ENCODE results near the gene TSBP1.

TSBP1 gene

GRCh38 chr6:32406197-32406596 lies 34.5 kb upstream of the TSBP1 start:
- TF ChIP-seq, protein P1, sequence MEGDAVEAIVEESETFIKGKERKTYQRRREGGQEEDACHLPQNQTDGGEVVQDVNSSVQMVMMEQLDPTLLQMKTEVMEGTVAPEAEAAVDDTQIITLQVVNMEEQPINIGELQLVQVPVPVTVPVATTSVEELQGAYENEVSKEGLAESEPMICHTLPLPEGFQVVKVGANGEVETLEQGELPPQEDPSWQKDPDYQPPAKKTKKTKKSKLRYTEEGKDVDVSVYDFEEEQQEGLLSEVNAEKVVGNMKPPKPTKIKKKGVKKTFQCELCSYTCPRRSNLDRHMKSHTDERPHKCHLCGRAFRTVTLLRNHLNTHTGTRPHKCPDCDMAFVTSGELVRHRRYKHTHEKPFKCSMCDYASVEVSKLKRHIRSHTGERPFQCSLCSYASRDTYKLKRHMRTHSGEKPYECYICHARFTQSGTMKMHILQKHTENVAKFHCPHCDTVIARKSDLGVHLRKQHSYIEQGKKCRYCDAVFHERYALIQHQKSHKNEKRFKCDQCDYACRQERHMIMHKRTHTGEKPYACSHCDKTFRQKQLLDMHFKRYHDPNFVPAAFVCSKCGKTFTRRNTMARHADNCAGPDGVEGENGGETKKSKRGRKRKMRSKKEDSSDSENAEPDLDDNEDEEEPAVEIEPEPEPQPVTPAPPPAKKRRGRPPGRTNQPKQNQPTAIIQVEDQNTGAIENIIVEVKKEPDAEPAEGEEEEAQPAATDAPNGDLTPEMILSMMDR (IDR thresholded peaks at IDR 0.05; ENCODE audit: low read depth, low read length): no peak
- DNase-seq (ENCODE audit: extremely low read depth, low read depth): no peak

GRCh38 chr6:32405656-32406055 lies 34.0 kb upstream of the TSBP1 start:
- no peak for DNase-seq (ENCODE audit: extremely low read depth, low read depth)
- TF ChIP-seq, protein P1 (IDR thresholded peaks at IDR 0.05; ENCODE audit: low read depth, low read length): no peak

DNA sequence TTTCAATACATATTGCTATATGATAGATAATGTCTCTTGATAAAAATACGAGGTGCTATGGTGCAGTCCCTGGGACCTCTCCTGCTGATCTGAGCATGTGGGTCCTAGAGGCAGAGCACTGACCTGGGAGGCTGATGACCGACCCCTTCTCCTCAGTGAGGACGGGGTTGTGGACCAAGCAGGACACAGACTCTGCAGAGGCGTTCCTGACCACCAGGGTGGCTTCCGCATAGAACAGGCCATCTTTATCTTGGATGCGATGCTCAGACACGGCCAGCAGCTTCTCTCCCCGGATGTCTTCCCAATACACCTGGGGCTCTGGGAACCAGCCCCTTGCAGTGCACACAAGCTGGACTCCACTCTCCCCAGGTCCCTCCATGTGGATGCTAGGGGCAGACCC lies 31.1 kb upstream of the TSBP1 start:
- TF ChIP-seq, protein P1 (IDR thresholded peaks at IDR 0.05; ENCODE audit: low read depth, low read length): no peak
- DNase-seq (ENCODE audit: extremely low read depth, low read depth): no peak

GRCh38 chr6:32401284-32401963 lies 29.7 kb upstream of the TSBP1 start:
- TF ChIP-seq, protein P1 (IDR thresholded peaks at IDR 0.05; ENCODE audit: low read depth, low read length): no peak
- no peak for DNase-seq (ENCODE audit: extremely low read depth, low read depth)

DNA sequence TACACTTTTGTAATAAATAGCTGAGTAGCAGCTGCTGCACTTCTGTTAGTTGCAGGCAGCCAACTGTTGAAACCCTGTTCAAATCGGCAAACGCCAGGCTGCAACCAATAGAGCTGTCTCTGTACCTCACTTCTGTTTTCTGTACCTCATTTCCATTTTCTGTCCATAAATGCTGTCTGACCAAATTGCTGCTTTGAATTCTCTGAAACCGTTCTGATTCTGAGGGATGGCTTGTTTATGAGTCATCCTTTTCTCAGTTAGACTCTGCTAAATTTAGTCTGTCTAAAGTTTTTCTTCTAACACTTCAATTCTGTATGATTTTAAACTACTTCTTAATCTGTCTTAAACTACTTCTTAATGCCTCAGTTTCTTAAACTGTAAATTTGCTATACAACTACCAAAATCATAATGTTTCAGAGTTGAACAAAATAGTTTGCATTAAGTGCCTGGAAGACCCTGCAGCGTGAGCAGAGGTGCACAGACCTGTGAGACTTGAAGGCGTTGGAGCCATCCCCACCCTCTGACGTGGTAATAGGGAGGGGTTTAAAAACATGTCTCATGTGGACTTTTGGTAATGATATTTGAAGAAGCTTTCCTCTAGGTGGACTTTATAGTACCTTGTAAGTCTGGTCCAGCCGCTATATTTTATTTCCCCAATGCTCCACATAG lies 25.7 kb upstream of the TSBP1 start:
- DNase-seq (ENCODE audit: extremely low read depth, low read depth): no peak
- TF ChIP-seq, protein P1 (IDR thresholded peaks at IDR 0.05; ENCODE audit: low read depth, low read length): no peak

GRCh38 chr6:32396028-32396427 lies 24.3 kb upstream of the TSBP1 start:
- no peak for DNase-seq (ENCODE audit: extremely low read depth, low read depth)
- TF ChIP-seq, protein P1 (IDR thresholded peaks at IDR 0.05; ENCODE audit: low read depth, low read length): no peak

DNA sequence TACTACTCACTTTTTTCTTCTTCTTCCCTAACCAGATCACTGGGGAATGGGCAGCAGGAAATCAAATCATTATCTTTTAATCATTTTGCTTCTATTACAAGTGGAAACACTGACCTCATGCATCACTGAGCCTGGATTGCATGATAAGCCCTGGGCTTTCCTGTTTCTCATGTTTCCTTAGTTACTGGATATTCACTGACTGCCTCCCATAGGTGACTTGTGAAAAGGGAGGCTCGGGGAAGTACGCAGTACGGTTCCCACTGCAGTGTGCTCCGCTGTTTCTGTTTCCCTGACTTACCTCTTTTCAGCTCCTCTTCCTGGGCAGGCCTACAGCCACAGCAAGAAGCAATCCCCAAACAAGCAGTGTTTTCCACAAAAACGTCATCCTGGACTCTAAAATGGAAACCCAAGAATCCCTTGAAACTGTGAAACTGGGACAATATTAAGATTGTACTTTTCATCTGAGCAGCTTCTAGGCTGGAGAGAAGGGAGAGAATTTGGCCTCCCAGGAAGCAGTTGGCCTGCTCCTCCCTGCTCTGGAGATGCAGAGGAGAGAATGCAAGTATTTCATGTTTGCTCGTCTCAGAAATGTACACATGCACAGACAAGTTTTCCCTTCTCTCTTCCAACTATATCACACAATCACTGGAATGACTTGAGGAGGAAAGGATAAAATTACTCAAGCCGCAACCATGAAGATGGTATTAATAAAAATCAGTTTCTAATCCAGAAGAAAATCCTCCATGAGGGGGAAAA lies 22.1 kb upstream of the TSBP1 start:
- DNase-seq (ENCODE audit: extremely low read depth, low read depth): peak; percentile 30

More for the DNA sequence above, 22.1 kb upstream of the TSBP1 start:
- TF ChIP-seq, protein P1 (IDR thresholded peaks at IDR 0.05; ENCODE audit: low read depth, low read length): no peak
